Esophagus muscularis mucosa (tissue), 4 donors: ENCODE results near the gene CRHR1. TPM values are rescaled to one million over a fixed set of nuclear protein-coding genes. Genes with fewer than 3 reads are reported as not detected.

ENCODE experiments used
- DNase-seq: peaks from one replicate; pipeline ENCODE4 v3.0.0-alpha.2; 2017; ENCODE audit errors: extremely low spot score
- H3K27ac ChIP-seq, 4 donors: fragments of 200-600 bp; sonication (generic); replicated peaks in 1 of 4; 1 replicate in 3 of 4; 2 replicates in 1 of 4; pipeline ENCODE4 v1.5.1; 2016 to 2019; ENCODE audit warnings: mild to moderate bottlenecking in 1 of 4
- H3K27me3 ChIP-seq, 4 donors: fragments of 200-600 bp; sonication (generic); one replicate each; pipeline versions ENCODE4 v1.5.1 to v1.6.0; 2016 to 2019
- H3K36me3 ChIP-seq, 4 donors: fragments of 200-600 bp; sonication (generic); one replicate each; pipeline ENCODE4 v1.5.1; 2016 to 2019
- H3K4me1 ChIP-seq, 4 donors: fragments of 200-600 bp; sonication (generic); one replicate each; pipeline ENCODE4 v1.5.1; 2016 to 2019
- H3K4me3 ChIP-seq, 4 donors: fragments of 200-600 bp; sonication (generic); 1 replicate in 2 of 4; 2 replicates in 2 of 4; pipeline ENCODE4 v1.5.1; 2016 to 2019; ENCODE audit warnings: mild to moderate bottlenecking in 4 of 4, moderate library complexity in 1 of 4
- H3K9me3 ChIP-seq, 4 donors: fragments of 200-600 bp; sonication (generic); 1 replicate in 3 of 4; 2 replicates in 1 of 4; pipeline ENCODE4 v1.5.1; 2016 to 2019
- CTCF ChIP-seq, 3 experiments: fragments of 200-600 bp in 2 of 3; fragments of 450-650 bp in 1 of 3; sonication (generic) in 2 of 3; IDR thresholded peaks; one replicate each; pipeline ENCODE4 v1.5.1; 2017 to 2019; ENCODE audit warnings: antibody characterized with exemption in 3 of 3, mild to moderate bottlenecking in 2 of 3, moderate library complexity in 1 of 3
- EP300 ChIP-seq: sonication (generic); formaldehyde crosslinking; IDR thresholded peaks from one replicate; pipeline ENCODE4 v1.6.1; 2017; ENCODE audit warnings: antibody characterized with exemption
- POLR2A ChIP-seq: fragments of 450-650 bp; IDR thresholded peaks from one replicate; pipeline ENCODE4 v1.6.1; 2017; ENCODE audit warnings: antibody characterized with exemption, moderate library complexity, mild to moderate bottlenecking, low read depth
- POLR2AphosphoS5 ChIP-seq, 2 donors: sonication (generic); formaldehyde crosslinking; IDR thresholded peaks; one replicate each; pipeline ENCODE4 v1.6.1; 2017; ENCODE audit warnings: antibody characterized with exemption in 2 of 2
- WGBS: methylation state at CpG from one replicate; pipeline ENCODE4 v1.1.5; 2018; 5-methylcytosine and 5-hydroxymethylcytosine counted together
- intact Hi-C: fragments of 100-400 bp; cut with DNase I; formaldehyde crosslinking; loops from one replicate; pipeline ENCODE4 v1.15.1; 2023
- total RNA-seq, 4 donors: library from RNA; depleted of rRNA; stranded (reverse); fragments of >200 nt; gene quantifications; one replicate each; pipeline versions ENCODE4 v1.1.0 to v1.2.1, GENCODE V29; 2016

CRHR1 gene
- total RNA-seq, 4 donors from 2014 or later: 0.50 to 0.52 TPM; not detected in 2

GRCh38 chr17:45787656-45788055 is 3.5 kb downstream of the CRHR1 start:
- DNase-seq: no peak
- Histone ChIP-seq H3K4me3 (no peak overlapping the region), H3K9me3 (no peaks in the 10 kb centered on the region), H3K36me3 (no peaks in the 10 kb centered on the region), H3K27ac (no peak overlapping the region), H3K27me3 (peaks cover 0 to 90% (median 27%) of the 10 kb centered on the region in 4 donors), H3K4me1 (peaks cover 21 to 34% (median 26%) of the 10 kb centered on the region in 4 donors)
- intact Hi-C loops: no loop called here
- TF ChIP-seq POLR2A: no peak
- TF ChIP-seq EP300: no peak
- TF ChIP-seq CTCF (IDR thresholded peaks at IDR 0.05): no peak
- TF ChIP-seq POLR2AphosphoS5 (IDR thresholded peaks at IDR 0.05): no peak
- WGBS: 83% methylated on average over 11 of the region's 11 CpGs

GRCh38 chr17:45788057-45788456 is 3.9 kb downstream of the CRHR1 start:
- H3K27me3 ChIP-seq: peaks cover 0 to 90% (median 25%) of the 10 kb centered on the region in 4 donors
- 83% methylated on average over 3 of the region's 3 CpGs for WGBS

GRCh38 chr17:45789874-45790273 is 5.8 kb downstream of the CRHR1 start:
- Histone ChIP-seq H3K9me3 (no peaks in the 10 kb centered on the region), H3K4me3 (no peak overlapping the region), H3K27ac (no peak overlapping the region), H3K36me3 (no peaks in the 10 kb centered on the region), H3K27me3 (peaks cover 0 to 90% (median 14%) of the 10 kb centered on the region in 4 donors), H3K4me1 (peaks cover 5 to 13% (median 7%) of the 10 kb centered on the region in 4 donors)
- intact Hi-C loops: no loop called here
- DNase-seq: no peak
- WGBS: 64% methylated on average over 3 of the region's 3 CpGs
- TF ChIP-seq EP300 (no peak), CTCF (IDR thresholded peaks at IDR 0.05) (no peak), POLR2A (no peak), POLR2AphosphoS5 (IDR thresholded peaks at IDR 0.05) (no peak)

More at GRCh38 chr17:45788057-45788456, 3.9 kb downstream of the CRHR1 start:
- TF ChIP-seq POLR2A (no peak), EP300 (no peak), CTCF (IDR thresholded peaks at IDR 0.05) (no peak), POLR2AphosphoS5 (IDR thresholded peaks at IDR 0.05) (no peak)
- H3K36me3 ChIP-seq: no peaks in the 10 kb centered on the region
- no peak overlapping the region for H3K27ac ChIP-seq
- H3K4me1 ChIP-seq: peaks cover 21 to 32% (median 25%) of the 10 kb centered on the region in 4 donors
- no peak overlapping the region for H3K4me3 ChIP-seq
- H3K9me3 ChIP-seq: no peaks in the 10 kb centered on the region
- no peak for DNase-seq
- intact Hi-C loops: no loop called here

- Histone ChIP-seq H3K9me3 (no peaks in the 10 kb centered on the region), H3K36me3 (no peaks in the 10 kb centered on the region), H3K4me3 (no peak overlapping the region), H3K27ac (no peak overlapping the region), H3K27me3 (peaks cover 0 to 90% (median 9%) of the 10 kb centered on the region in 4 donors), H3K4me1 (peaks cover 0 to 8% (median 2%) of the 10 kb centered on the region in 4 donors)
- intact Hi-C loops: no loop called here
- 63% methylated on average over 8 of the region's 11 CpGs for WGBS
- no peak for TF ChIP-seq CTCF (IDR thresholded peaks at IDR 0.05)
- no peak for TF ChIP-seq EP300
- no peak for TF ChIP-seq POLR2AphosphoS5 (IDR thresholded peaks at IDR 0.05)
- DNase-seq: no peak
Measured at GRCh38 chr17:45790296-45790922, 6.3 kb downstream of the CRHR1 start.
